Pancreas (tissue), 10 donors: Measurements from ENCODE around the gene BTLA. TPM values are rescaled to one million over a fixed set of nuclear protein-coding genes. Genes with fewer than 3 reads are reported as not detected.

Experiments
- ATAC-seq, 4 donors: fragments of 200-7000 bp; cut with Tn5 transposase; one replicate each; pipeline versions ENCODE4 v1.8.0 to v1.9.1; 2020; ENCODE audit warnings: mild to moderate bottlenecking in 4 of 4, moderate library complexity in 4 of 4
- DNase-seq, 6 donors: peaks; one replicate each; pipeline ENCODE4 v3.0.0-alpha.2; 2020
- FAIRE-seq: peaks from 2 replicates; lab custom pipeline; 2012; peaks lifted over from hg19 to GRCh38; lab: Jason Lieb, UNC
- H3K27ac ChIP-seq, 4 donors: fragments of 200-600 bp; sonication (generic); 1 replicate in 3 of 4; 2 replicates in 1 of 4; pipeline versions ENCODE4 v1.5.0 to v1.8.0; 2020
- H3K27me3 ChIP-seq, 4 donors: fragments of 200-600 bp; one replicate each; pipeline ENCODE4 v1.8.0; 2021
- H3K36me3 ChIP-seq, 3 donors: fragments of 200-600 bp; sonication (generic) in 1 of 3; one replicate each; pipeline versions ENCODE4 v1.5.0 to v1.8.0; 2020 to 2021
- H3K4me1 ChIP-seq, 3 donors: fragments of 200-600 bp; one replicate each; pipeline ENCODE4 v1.8.0; 2021
- H3K4me3 ChIP-seq, 4 donors: fragments of 200-600 bp; sonication (generic) in 2 of 4; one replicate each; pipeline versions ENCODE4 v1.5.0 to v1.8.0; 2020 to 2021
- H3K9me3 ChIP-seq, 4 donors: fragments of 200-600 bp; one replicate each; pipeline ENCODE4 v1.8.0; 2021
- CTCF ChIP-seq, 4 donors: fragments of 200-600 bp; sonication (generic) in 3 of 4; IDR thresholded peaks; one replicate each; pipeline versions ENCODE4 v1.5.0 to v1.8.0; 2021; ENCODE audit warnings: antibody characterized with exemption in 4 of 4
- WGBS, 2 donors: extraction: QIAGEN DNeasy Blood & Tissue Kit; methylation state at CpG; one replicate each; pipeline ENCODE4 v1.1.7; 2013; 5-methylcytosine and 5-hydroxymethylcytosine counted together
- intact Hi-C, 3 donors: fragments of 100-400 bp; cut with DNase I; formaldehyde crosslinking; loops; one replicate each; pipeline versions ENCODE4 v1.11.1 to v1.14.2; 2022
- polyA plus RNA-seq, 2 donors: library from polyadenylated mRNA; stranded (reverse); fragments of 200-250 nt; gene quantifications; one replicate each; pipeline ENCODE4 v1.2.3, GENCODE V29; 2013
- total RNA-seq, 6 donors: library from RNA; stranded (reverse); fragmentation: NEBNext Ultra II Directional in 4 of 6; extraction: Animal tissue kit (Norgen Biotek cat#: 25700) in 4 of 6; gene quantifications; one replicate each; pipeline versions ENCODE4 v1.2.1 to v1.2.4, GENCODE V29; 2021 to 2023
- donor health status: healthy with polysubstance abuse.
- donor health status: DM: no; HTN: no; CAD: no; lungs with moderate emphysema.
- donor health status: DM: no; HTN: no; CAD: no.
- donor health status: control.
- donor health status: control.
- donor health status: Bipolar disorder and iron deficiency.
- donor health status: DM: yes; HTN: yes; CAD: no.
- donor health status: DM: no; HTN: no; CAD: no.
- donor health status: DM: no; HTN: no; CAD: no.
- donor health status: DM: yes; HTN: yes; CAD: no.

The BTLA gene
- total and polyA plus RNA-seq, 8 donors: 0.06 to 0.72 (median 0.20) TPM; not detected in 4

GRCh38 chr3:112415390-112415789 is 83.9 kb downstream of the BTLA start:
- Histone ChIP-seq H3K4me3 (no peak overlapping the region), H3K27ac (no peak overlapping the region), H3K36me3 (no peaks in the 10 kb centered on the region), H3K27me3 (no peaks in the 10 kb centered on the region), H3K9me3 (no peaks in the 10 kb centered on the region), H3K4me1 (no peaks in the 10 kb centered on the region)
- no peak for DNase-seq
- no peak for FAIRE-seq
- no peak for ATAC-seq
- 85 to 89% methylated on average over 6 of the region's 6 CpGs for WGBS, 2 donors
- intact Hi-C loops: no loop called here
- no peak for TF ChIP-seq CTCF (IDR thresholded peaks at IDR 0.05)

Other genes with a start within 250 kb of the BTLA start
- under 1 TPM in 1 of 6 donors, not detected in 5; 0.66 TPM for gene SLC9C1, start 205.3 kb downstream of the BTLA start, total RNA-seq
- gene SLC9C1, start 205.3 kb downstream of the BTLA start, polyA plus RNA-seq: under 1 TPM in 1 of 2 donors, not detected in 1; 0.07 TPM
- 1 to 10 TPM; 1.1 to 4.8 (median 2.5) TPM for gene CD200, start 166.3 kb downstream of the BTLA start, total RNA-seq
- 10 to 100 TPM in 1 of 2 donors, 1 to 10 TPM in 1; 3.4 to 22.2 TPM for gene CD200, start 166.3 kb downstream of the BTLA start, polyA plus RNA-seq
- 10 to 100 TPM; 24.9 to 34.2 (median 25.5) TPM for gene ATG3, start 62.5 kb upstream of the BTLA start, total RNA-seq
- 10 to 100 TPM; 10.9 to 23.3 TPM for gene ATG3, start 62.5 kb upstream of the BTLA start, polyA plus RNA-seq
- 10 to 100 TPM in 4 of 6 donors, 1 to 10 TPM in 2; 8.9 to 16.9 (median 12.4) TPM for gene SLC35A5, start 62.6 kb upstream of the BTLA start, total RNA-seq
- gene SLC35A5, start 62.6 kb upstream of the BTLA start, polyA plus RNA-seq: 10 to 100 TPM in 1 of 2 donors, 1 to 10 TPM in 1; 3.0 to 13.0 TPM
- gene CCDC80, start 141.7 kb upstream of the BTLA start, total RNA-seq: 100 to 1,000 TPM in 1 of 6 donors, 10 to 100 TPM in 3, 1 to 10 TPM in 2; 6.1 to 100 (median 30.1) TPM
- 10 to 100 TPM in 1 of 2 donors, 1 to 10 TPM in 1; 6.9 to 12.7 TPM for gene CCDC80, start 141.7 kb upstream of the BTLA start, polyA plus RNA-seq